H9 (cell line): Measurements from ENCODE around the gene CORIN. TPM values are rescaled to one million over a fixed set of nuclear protein-coding genes. Genes with fewer than 3 reads are reported as not detected.

ENCODE experiments used
- DNase-seq: peaks from one replicate; pipeline ENCODE4 v3.0.0-alpha.2; 2017
- H2AFZ ChIP-seq: one replicate; pipeline ENCODE4 v1.6.1; 2013; ENCODE audit warnings: mild to moderate bottlenecking, low read length, control low read depth, moderate library complexity
- H2AK5ac ChIP-seq: 2 replicates; pipeline ENCODE4 v1.6.1; 2013; ENCODE audit warnings: low read length, control low read depth, mixed read lengths; ENCODE audit not compliant: insufficient read length
- H2BK120ac ChIP-seq: one replicate; pipeline ENCODE4 v1.6.1; 2013; ENCODE audit warnings: low read depth, mild to moderate bottlenecking, low read length, control low read depth, inconsistent platforms; ENCODE audit not compliant: poor library complexity, severe bottlenecking
- H2BK12ac ChIP-seq: 2 replicates; pipeline ENCODE4 v1.6.1; 2013; ENCODE audit warnings: low read length, control low read depth, mixed read lengths, low read depth; ENCODE audit not compliant: insufficient read length
- H2BK15ac ChIP-seq: 2 replicates; pipeline ENCODE4 v1.6.1; 2013; ENCODE audit warnings: low read depth, low read length, control low read depth
- H2BK20ac ChIP-seq: one replicate; pipeline ENCODE4 v1.6.1; 2013; ENCODE audit warnings: low read depth, mild to moderate bottlenecking, low read length, control low read depth, inconsistent platforms; ENCODE audit not compliant: poor library complexity, severe bottlenecking
- H2BK5ac ChIP-seq: 2 replicates; pipeline ENCODE4 v1.6.1; 2013; ENCODE audit warnings: low read length, control low read depth, mixed read lengths; ENCODE audit not compliant: insufficient read length
- H3K14ac ChIP-seq: 2 replicates; pipeline ENCODE4 v1.6.1; 2013; ENCODE audit warnings: low read length, control low read depth; ENCODE audit not compliant: insufficient read depth
- H3K18ac ChIP-seq: 2 replicates; pipeline ENCODE4 v1.6.1; 2013; ENCODE audit warnings: low read depth, mild to moderate bottlenecking, mixed read lengths, low read length, control low read depth; ENCODE audit not compliant: insufficient read length
- H3K23ac ChIP-seq: 2 replicates; pipeline ENCODE4 v1.6.1; 2013; ENCODE audit warnings: low read length, control low read depth, mixed read lengths, low read depth; ENCODE audit not compliant: insufficient read length
- H3K23me2 ChIP-seq: 2 replicates; pipeline ENCODE4 v1.6.1; 2013; ENCODE audit warnings: low read depth, mild to moderate bottlenecking, mixed read lengths, low read length, control low read depth; ENCODE audit not compliant: insufficient read length, poor library complexity, severe bottlenecking
- H3K27ac ChIP-seq: 2 replicates; pipeline ENCODE4 v1.5.1; 2013; ENCODE audit warnings: low read length, control low read depth, mixed read lengths, low read depth; ENCODE audit not compliant: insufficient read length
- H3K27me3 ChIP-seq: 2 replicates; pipeline ENCODE4 v1.6.1; 2013; ENCODE audit warnings: low read length, control low read depth, inconsistent platforms; ENCODE audit not compliant: insufficient read depth
- H3K4ac ChIP-seq: 2 replicates; pipeline ENCODE4 v1.6.1; 2013; ENCODE audit warnings: low read depth, mild to moderate bottlenecking, control low read depth, inconsistent platforms, low read length, moderate library complexity
- H3K4me1 ChIP-seq: 2 replicates; pipeline ENCODE4 v1.6.1; 2013; ENCODE audit warnings: low read length, control low read depth, inconsistent platforms; ENCODE audit not compliant: insufficient read depth
- H3K4me2 ChIP-seq: 2 replicates; pipeline ENCODE4 v1.6.1; 2013; ENCODE audit warnings: low read length, control low read depth, mixed read lengths; ENCODE audit not compliant: insufficient read length, insufficient read depth
- H3K56ac ChIP-seq: 2 replicates; pipeline ENCODE4 v1.6.1; 2013; ENCODE audit warnings: low read depth, mild to moderate bottlenecking, mixed read lengths, low read length, control low read depth; ENCODE audit not compliant: insufficient read length
- H3K79me1 ChIP-seq: 2 replicates; pipeline ENCODE4 v1.6.1; 2013; ENCODE audit warnings: low read depth, mild to moderate bottlenecking, moderate library complexity, low read length, control low read depth, inconsistent platforms; ENCODE audit not compliant: insufficient read depth, poor library complexity, severe bottlenecking
- H3K79me2 ChIP-seq: 2 replicates; pipeline ENCODE4 v1.6.1; 2013; ENCODE audit warnings: low read length, control low read depth, inconsistent platforms; ENCODE audit not compliant: insufficient read depth
- H3K9ac ChIP-seq: 2 replicates; pipeline ENCODE4 v1.6.1; 2013; ENCODE audit warnings: low read length, control low read depth, mixed read lengths; ENCODE audit not compliant: insufficient read length; ENCODE audit errors: extremely low read depth
- H3K9me3 ChIP-seq: one replicate; pipeline ENCODE4 v1.6.1; 2013; ENCODE audit warnings: low read depth, low read length, inconsistent platforms; ENCODE audit not compliant: control insufficient read depth
- H3T11ph ChIP-seq: one replicate; pipeline ENCODE4 v1.6.1; 2013; ENCODE audit warnings: mild to moderate bottlenecking, low read length, control low read depth, inconsistent platforms
- H4K20me1 ChIP-seq: one replicate; pipeline ENCODE4 v1.6.1; 2013; ENCODE audit not compliant: control insufficient read depth, insufficient read length, insufficient read depth
- H4K5ac ChIP-seq: 2 replicates; pipeline ENCODE4 v1.6.1; 2013; ENCODE audit warnings: low read depth, mild to moderate bottlenecking, mixed read lengths, low read length, control low read depth; ENCODE audit not compliant: insufficient read length
- H4K8ac ChIP-seq: replicated peaks from 2 replicates; pipeline ENCODE4 v1.6.1; 2013; ENCODE audit warnings: low read length, control low read depth, mixed read lengths, low read depth; ENCODE audit not compliant: insufficient read length
- H4K91ac ChIP-seq: 2 replicates; pipeline ENCODE4 v1.6.1; 2013; ENCODE audit warnings: low read depth, mild to moderate bottlenecking, moderate library complexity, mixed read lengths, low read length, control low read depth; ENCODE audit not compliant: insufficient read length
- H3K27ac Mint-ChIP-seq, 3 experiments: 2 replicates in 2 of 3; 3 replicates in 1 of 3; pipeline ENCODE4 v1.8.0; 2020 to 2021; ENCODE audit warnings: mixed read lengths in 3 of 3, mild to moderate bottlenecking in 1 of 3, moderate library complexity in 1 of 3
- H3K27me3 Mint-ChIP-seq: 2 replicates; pipeline ENCODE4 v1.8.0; 2021; ENCODE audit warnings: low read depth, mild to moderate bottlenecking, moderate library complexity, mixed read lengths
- H3K36me3 Mint-ChIP-seq, 3 experiments: 2 replicates in 2 of 3; 3 replicates in 1 of 3; pipeline ENCODE4 v1.8.0; 2020 to 2021; ENCODE audit warnings: low read depth in 3 of 3, mixed read lengths in 3 of 3; ENCODE audit not compliant: insufficient read depth in 1 of 3
- H3K4me1 Mint-ChIP-seq, 2 experiments: 2 replicates each; pipeline ENCODE4 v1.8.0; 2020; ENCODE audit warnings: mixed read lengths in 2 of 2
- H3K4me3 Mint-ChIP-seq, 2 experiments: 2 replicates in 1 of 2; 3 replicates in 1 of 2; pipeline ENCODE4 v1.8.0; 2020 to 2021; ENCODE audit warnings: mild to moderate bottlenecking in 2 of 2, mixed read lengths in 2 of 2, moderate library complexity in 1 of 2
- H3K9me3 Mint-ChIP-seq, 2 experiments: 2 replicates in 1 of 2; 3 replicates in 1 of 2; pipeline ENCODE4 v1.8.0; 2020; ENCODE audit warnings: mild to moderate bottlenecking in 2 of 2, mixed read lengths in 2 of 2, moderate library complexity in 1 of 2
- CTCF ChIP-seq: fragments of 200-600 bp; sonication (generic); conservative IDR thresholded peaks from 3 replicates; pipeline ENCODE4 v1.8.0; 2021; ENCODE audit warnings: antibody characterized with exemption, mild to moderate bottlenecking
- total RNA-seq: library from RNA; stranded (reverse); gene quantifications from 2 replicates; pipeline ENCODE4 v1.2.1, GENCODE V29; 2021

Gene CORIN
- total RNA-seq, 1 experiment from 2014 or later, result 0.39 TPM

- Histone ChIP-seq H4K20me1 (no peaks in the 10 kb centered on the region), H3K4me1 (no peaks in the 10 kb centered on the region), H2AK5ac (no peak overlapping the region), H2AFZ (no peak overlapping the region), H3K18ac (no peak overlapping the region), H3K56ac (no peak overlapping the region), H3T11ph (no peak overlapping the region), H2BK120ac (no peak overlapping the region), H3K9me3 (no peaks in the 10 kb centered on the region), H3K79me1 (no peaks in the 10 kb centered on the region), H4K5ac (no peak overlapping the region), H3K4ac (no peak overlapping the region), H3K4me2 (no peak overlapping the region), H4K8ac (no peak overlapping the region), H4K91ac (no peak overlapping the region), H3K27me3 (no peaks in the 10 kb centered on the region), H3K27ac (no peak overlapping the region), H2BK20ac (no peak overlapping the region), H2BK12ac (no peak overlapping the region), H3K23ac (no peak overlapping the region), H3K79me2 (no peaks in the 10 kb centered on the region), H2BK15ac (no peak overlapping the region), H2BK5ac (no peak overlapping the region), H3K23me2 (no peaks in the 10 kb centered on the region), H3K14ac (no peak overlapping the region), H3K9ac (no peak overlapping the region)
- Mint-ChIP-seq H3K36me3 (no peaks in the 10 kb centered on the region), H3K27ac (no peak overlapping the region), H3K27me3 (no peaks in the 10 kb centered on the region), H3K4me1 (peaks cover 0 to 4% of the 10 kb centered on the region in 2 experiments; a peak in 2 of 4 replicates), H3K9me3 (no peaks in the 10 kb centered on the region), H3K4me3 (no peak overlapping the region)
- no peak for DNase-seq
- TF ChIP-seq CTCF, result no peak
Observed at GRCh38 chr4:47566969-47567368, 270.9 kb downstream of the CORIN start.
